Keratinocyte (primary cell): Measurements from ENCODE around the gene OVCH2.

Source experiments
- EZH2 ChIP-seq: IDR thresholded peaks from one replicate; pipeline ENCODE4 v1.6.1; 2012; ENCODE audit warnings: inconsistent platforms, mild to moderate bottlenecking, low read length, moderate library complexity
- TF ChIP-seq, protein P1 (sequence below), 3 experiments: IDR thresholded peaks in 1 of 3; conservative IDR thresholded peaks in 1 of 3; optimal IDR thresholded peaks in 1 of 3; 2 replicates in 2 of 3; 3 replicates in 1 of 3; pipeline versions ENCODE3 to v1.5.1; 2011; ENCODE audit warnings: low read length in 3 of 3, mild to moderate bottlenecking in 3 of 3, moderate library complexity in 2 of 3, control low read depth in 1 of 3, inconsistent platforms in 1 of 3; ENCODE audit not compliant: insufficient read depth in 2 of 3; ENCODE audit errors: extremely low read depth in 1 of 3

DNA sequence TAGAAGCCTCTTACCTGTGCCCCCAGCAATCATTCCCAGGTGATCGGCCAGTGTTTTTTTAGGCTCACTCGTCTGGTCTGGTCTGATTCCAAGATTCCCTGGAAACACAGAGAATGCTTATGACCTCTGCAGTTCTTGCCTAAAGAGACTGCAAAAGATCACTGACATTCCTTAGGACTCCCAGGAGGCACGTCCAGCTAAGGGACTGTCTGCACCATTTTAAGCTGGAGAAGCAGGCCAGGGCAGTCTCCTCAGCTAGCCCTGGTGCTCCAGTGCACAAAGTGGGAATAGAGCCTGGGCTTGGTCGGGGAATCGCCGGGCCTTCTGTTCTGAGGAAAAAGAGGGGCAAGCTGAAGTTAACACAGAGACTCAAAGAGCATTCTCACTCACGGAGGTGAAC lies 37.8 kb downstream of the OVCH2 start:
- TF ChIP-seq, protein P1, sequence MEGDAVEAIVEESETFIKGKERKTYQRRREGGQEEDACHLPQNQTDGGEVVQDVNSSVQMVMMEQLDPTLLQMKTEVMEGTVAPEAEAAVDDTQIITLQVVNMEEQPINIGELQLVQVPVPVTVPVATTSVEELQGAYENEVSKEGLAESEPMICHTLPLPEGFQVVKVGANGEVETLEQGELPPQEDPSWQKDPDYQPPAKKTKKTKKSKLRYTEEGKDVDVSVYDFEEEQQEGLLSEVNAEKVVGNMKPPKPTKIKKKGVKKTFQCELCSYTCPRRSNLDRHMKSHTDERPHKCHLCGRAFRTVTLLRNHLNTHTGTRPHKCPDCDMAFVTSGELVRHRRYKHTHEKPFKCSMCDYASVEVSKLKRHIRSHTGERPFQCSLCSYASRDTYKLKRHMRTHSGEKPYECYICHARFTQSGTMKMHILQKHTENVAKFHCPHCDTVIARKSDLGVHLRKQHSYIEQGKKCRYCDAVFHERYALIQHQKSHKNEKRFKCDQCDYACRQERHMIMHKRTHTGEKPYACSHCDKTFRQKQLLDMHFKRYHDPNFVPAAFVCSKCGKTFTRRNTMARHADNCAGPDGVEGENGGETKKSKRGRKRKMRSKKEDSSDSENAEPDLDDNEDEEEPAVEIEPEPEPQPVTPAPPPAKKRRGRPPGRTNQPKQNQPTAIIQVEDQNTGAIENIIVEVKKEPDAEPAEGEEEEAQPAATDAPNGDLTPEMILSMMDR (optimal IDR thresholded peaks at IDR 0.05 in 1 of 3, IDR thresholded peaks at IDR 0.05 in 1 of 3, conservative IDR thresholded peaks at IDR 0.05 in 1 of 3; ENCODE audit: extremely low read depth in 1 of 3, insufficient read depth in 2 of 3, low read length in 3 of 3): no peak
- TF ChIP-seq EZH2: no peak
